Measurements from ENCODE around the gene METTL23. TPM values are rescaled to one million over a fixed set of nuclear protein-coding genes. Genes with fewer than 3 reads are reported as not detected.

The METTL23 gene
- total and polyA plus RNA-seq, 8 donors = 14.4 to 34.1 (median 21.8) TPM

- 83% methylated on average over 6 of the region's 6 CpGs for WGBS, 2 donors
- ATAC-seq = no peak
- intact Hi-C loops (cut with DNase I) = no loop called here
Measured at GRCh38 chr17:76716839-76717215, 9.8 kb upstream of the METTL23 start.

GRCh38 chr17:76718516-76718915 is 8.1 kb upstream of the METTL23 start:
- Histone ChIP-seq H3K36me3 (peaks cover 11 to 78% (median 52%) of the 10 kb centered on the region in 3 donors), H3K27me3 (no peaks in the 10 kb centered on the region), H3K4me3 (no peak overlapping the region), H3K4me1 (peaks cover 0 to 17% (median 0%) of the 10 kb centered on the region in 3 donors), H3K27ac (no peak overlapping the region), H3K9me3 (no peaks in the 10 kb centered on the region)
- intact Hi-C loops (cut with DNase I) = no loop called here
- no peak for TF ChIP-seq CTCF (IDR thresholded peaks at IDR 0.05)
- FAIRE-seq (no peak), ATAC-seq (no peak), DNase-seq (no peak)
- 85 to 87% methylated on average over 16 of the region's 16 CpGs for WGBS, 2 donors

More at GRCh38 chr17:76716839-76717215, 9.8 kb upstream of the METTL23 start:
- Histone ChIP-seq H3K9me3 (no peaks in the 10 kb centered on the region), H3K27me3 (no peaks in the 10 kb centered on the region), H3K4me1 (peaks cover 0 to 7% (median under 1%) of the 10 kb centered on the region in 3 donors), H3K4me3 (no peak overlapping the region), H3K36me3 (peaks cover 11 to 70% (median 42%) of the 10 kb centered on the region in 3 donors), H3K27ac (peak overlapping the region in 2 of 4 donors; percentile 12 to 50)
- TF ChIP-seq CTCF (IDR thresholded peaks at IDR 0.05) = no peak
- DNase-seq (no peak), FAIRE-seq (no peak)

- FAIRE-seq = no peak
- 88 to 89% methylated on average over 9 of the region's 9 CpGs for WGBS, 2 donors
- intact Hi-C loops (cut with DNase I) = no loop called here
- Histone ChIP-seq H3K9me3 (no peaks in the 10 kb centered on the region), H3K36me3 (peaks cover 11 to 87% (median 55%) of the 10 kb centered on the region in 3 donors), H3K27ac (no peak overlapping the region), H3K4me1 (peaks cover 13 to 30% (median 14%) of the 10 kb centered on the region in 3 donors), H3K4me3 (no peak overlapping the region), H3K27me3 (no peaks in the 10 kb centered on the region)
- TF ChIP-seq CTCF (IDR thresholded peaks at IDR 0.05) = no peak
- no peak for ATAC-seq
- DNase-seq = no peak
Measured at GRCh38 chr17:76720211-76720610, 6.4 kb upstream of the METTL23 start.

GRCh38 chr17:76720941-76721340 is 5.7 kb upstream of the METTL23 start:
- peaks cover 14 to 28% (median 16%) of the 10 kb centered on the region in 3 donors for H3K4me1 ChIP-seq
- intact Hi-C loops (cut with DNase I) = no loop called here

More at GRCh38 chr17:76720941-76721340, 5.7 kb upstream of the METTL23 start:
- Histone ChIP-seq H3K27ac (no peak overlapping the region), H3K9me3 (no peaks in the 10 kb centered on the region), H3K27me3 (no peaks in the 10 kb centered on the region), H3K36me3 (peaks cover 9 to 80% (median 52%) of the 10 kb centered on the region in 3 donors), H3K4me3 (no peak overlapping the region)
- DNase-seq (no peak), FAIRE-seq (no peak), ATAC-seq (no peak)
- 84 to 88% methylated on average over 9 of the region's 9 CpGs for WGBS, 2 donors
- TF ChIP-seq CTCF (IDR thresholded peaks at IDR 0.05) = no peak

Data from pancreas (tissue), 10 donors.